ENCODE results near the gene NRL. TPM values are rescaled to one million over a fixed set of nuclear protein-coding genes. Genes with fewer than 3 reads are reported as not detected.

Gene NRL
- total and polyA plus RNA-seq, 2 donors (not counting 3 experiments of a cell fraction or from before 2014, with no cell fraction given): 0.71 to 1.1 TPM

DNA sequence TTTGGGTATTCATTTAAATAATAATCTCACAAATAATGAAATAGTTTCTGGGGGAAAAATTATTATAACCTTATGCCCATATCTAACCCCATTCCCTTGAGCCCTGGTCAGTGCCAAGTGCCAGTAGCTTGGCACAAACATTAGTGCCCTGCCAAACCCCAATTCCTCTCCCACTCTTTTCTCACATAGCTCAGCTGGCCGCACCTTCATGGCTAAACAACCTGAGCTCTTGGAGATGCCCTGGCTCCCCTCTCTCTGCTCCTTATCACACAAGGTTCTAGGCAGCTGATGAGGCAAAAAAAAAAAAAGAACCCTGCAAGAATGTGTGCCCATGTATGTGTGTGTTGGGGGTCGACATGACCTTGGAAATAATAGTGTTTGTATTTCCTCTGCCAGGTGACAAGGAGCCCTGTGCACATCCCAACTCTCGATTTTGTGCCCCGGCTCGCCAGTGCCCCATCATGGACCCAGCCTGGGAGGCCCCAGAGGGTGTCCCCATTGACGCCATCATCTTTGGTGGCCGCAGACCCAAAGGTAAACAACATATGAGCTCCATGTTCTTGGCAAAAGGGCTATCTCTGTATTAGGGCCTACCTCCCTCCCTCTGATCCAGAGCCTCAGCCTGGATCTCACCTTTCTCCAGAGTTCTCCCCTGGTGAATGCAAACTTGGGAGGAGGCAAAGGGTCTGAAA lies 12.2 kb downstream of the NRL start:
- CTCF ChIA-PET: interaction anchor here (1.5 to 11.7 kb wide), 2 partner anchors 12 to 46 kb away, joined by 3 to 420 read pairs; no protein-coding TSS in a partner anchor
- H3K9me3 ChIP-seq (replicated peaks; ENCODE audit: control insufficient read depth, insufficient read depth, low read length): no peaks in the 10 kb centered on the region
- no peak for TF ChIP-seq GATA2 (IDR thresholded peaks at IDR 0.05; ENCODE audit: insufficient read depth, insufficient read length, low read depth, low read length)
- TF ChIP-seq, protein P1, sequence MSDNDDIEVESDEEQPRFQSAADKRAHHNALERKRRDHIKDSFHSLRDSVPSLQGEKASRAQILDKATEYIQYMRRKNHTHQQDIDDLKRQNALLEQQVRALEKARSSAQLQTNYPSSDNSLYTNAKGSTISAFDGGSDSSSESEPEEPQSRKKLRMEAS (IDR thresholded peaks at IDR 0.05; ENCODE audit: insufficient read depth, insufficient read length): no peak
- TF ChIP-seq MYC (IDR thresholded peaks at IDR 0.05; ENCODE audit: low read depth, low read length): no peak
- no peak for TF ChIP-seq POLR2AphosphoS5 (IDR thresholded peaks at IDR 0.05; ENCODE audit: insufficient read depth, low read depth, low read length)
- TF ChIP-seq EZH2 (IDR thresholded peaks at IDR 0.05; ENCODE audit: borderline replicate concordance, low read depth, low read length, severe bottlenecking): no peak
- no peak for TF ChIP-seq JUN (IDR thresholded peaks at IDR 0.05; ENCODE audit: borderline replicate concordance, insufficient read depth, insufficient read length, low read depth)
- TF ChIP-seq FOS (IDR thresholded peaks at IDR 0.05; ENCODE audit: borderline replicate concordance, insufficient read depth, low read length): no peak
- TF ChIP-seq CTCF (IDR thresholded peaks at IDR 0.05; ENCODE audit: extremely low read depth in 1 of 2, insufficient read depth in 1 of 2, low read depth in 1 of 2, low read length in 2 of 2): no peak
- TF ChIP-seq POLR2A (IDR thresholded peaks at IDR 0.05; ENCODE audit: low read depth, low read length): no peak

More for the DNA sequence above, 12.2 kb downstream of the NRL start:
- Histone ChIP-seq H2AFZ (ENCODE audit: low read depth, low read length) (no peak overlapping the region), H3K79me2 (ENCODE audit: control insufficient read depth, insufficient read depth, low read length) (no peaks in the 10 kb centered on the region), H3K4me3 (replicated peaks in 1 of 3; ENCODE audit: insufficient read depth in 1 of 3, low read depth in 1 of 3, low read length in 3 of 3) (no peak overlapping the region), H3K27ac (ENCODE audit: insufficient read depth, low read depth, low read length) (no peak overlapping the region), H3K9ac (replicated peaks; ENCODE audit: extremely low read depth, insufficient read depth, low read length) (no peak overlapping the region), H3K9me1 (replicated peaks; ENCODE audit: control insufficient read depth, extremely low read depth, insufficient read depth, low read length) (no peaks in the 10 kb centered on the region), H3K27me3 (ENCODE audit: control insufficient read depth in 2 of 2, insufficient read depth in 2 of 2, low read length in 2 of 2) (no peaks in the 10 kb centered on the region), H3K36me3 (ENCODE audit: control insufficient read depth in 2 of 2, extremely low read depth in 1 of 2, insufficient read depth in 2 of 2, low read length in 2 of 2) (peaks cover 0 to 2% of the 10 kb centered on the region in 2 experiments), H4K20me1 (replicated peaks; ENCODE audit: control insufficient read depth, extremely low read depth, insufficient read depth, low read length) (no peaks in the 10 kb centered on the region), H3K4me2 (ENCODE audit: insufficient read depth, low read length) (no peak overlapping the region), H3K4me1 (ENCODE audit: control insufficient read depth, extremely low read depth, insufficient read depth, low read length) (peaks cover 11% of the 10 kb centered on the region)
- DNase-seq (ENCODE audit: low read depth, low spot score) (no peak), FAIRE-seq (no peak)
- dilution Hi-C loops (cut with MboI; ENCODE audit: extremely low pct_ligation_motif_present, low sequenced_read_pairs) (no loop called here), intact Hi-C loops (cut with micrococcal nuclease) (no loop called here)
- BruUV-seq (replicated peaks): no TSS peak
- POLR2A ChIA-PET: interaction anchor here (1.4 kb wide), 1 partner anchor 8 kb away, joined by 4 read pairs; the partner anchor contains the start of gene PCK2

Measured in endothelial cell of umbilical vein (primary cell).